NCI-H2196 treated with DMSO at 0.1 percent for 48 hours (cell line): ENCODE data around the gene DUS3L.

Source experiments
- DNase-seq: peaks from one replicate; lab custom pipeline; 2025; ENCODE audit not compliant: unreplicated experiment; lab: John Stamatoyannopoulos, UW

Gene DUS3L

DNA sequence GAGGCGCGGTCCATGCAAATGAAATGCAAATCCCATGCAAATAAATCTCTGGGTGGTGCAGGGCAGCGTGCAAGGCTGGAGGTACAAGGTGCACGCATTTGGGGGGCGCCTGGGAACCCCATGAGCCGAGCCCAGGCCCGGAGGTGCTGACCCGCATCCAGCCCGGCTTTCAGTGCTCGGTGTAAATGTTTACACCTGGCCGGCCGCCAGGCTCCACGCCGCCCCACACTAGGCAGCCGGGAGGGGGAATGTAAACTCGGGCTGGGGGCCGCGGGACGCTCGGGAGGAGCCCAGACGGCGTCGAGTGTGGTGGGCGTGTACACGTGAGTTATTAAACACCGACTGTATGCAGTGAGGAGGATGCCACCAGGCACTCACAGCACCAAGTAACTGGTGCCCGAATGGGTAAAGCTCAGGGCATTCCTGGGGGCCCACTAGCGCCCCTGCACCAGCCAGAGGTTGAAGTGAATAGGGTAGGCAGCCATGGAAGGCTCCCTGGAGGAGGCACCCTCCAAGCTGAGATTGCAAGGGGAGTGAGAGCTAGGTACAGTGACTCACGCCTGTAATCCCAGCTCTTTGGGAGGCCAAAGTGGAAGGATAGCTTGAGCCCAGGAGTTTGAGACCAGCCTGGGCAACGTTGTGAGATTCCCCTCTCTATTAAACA lies 31.4 kb upstream of the DUS3L start:
- DNase-seq = no peak

- DNase-seq = no peak
Measured at GRCh38 chr19:5821521-5822180, 30.7 kb upstream of the DUS3L start.

DNA sequence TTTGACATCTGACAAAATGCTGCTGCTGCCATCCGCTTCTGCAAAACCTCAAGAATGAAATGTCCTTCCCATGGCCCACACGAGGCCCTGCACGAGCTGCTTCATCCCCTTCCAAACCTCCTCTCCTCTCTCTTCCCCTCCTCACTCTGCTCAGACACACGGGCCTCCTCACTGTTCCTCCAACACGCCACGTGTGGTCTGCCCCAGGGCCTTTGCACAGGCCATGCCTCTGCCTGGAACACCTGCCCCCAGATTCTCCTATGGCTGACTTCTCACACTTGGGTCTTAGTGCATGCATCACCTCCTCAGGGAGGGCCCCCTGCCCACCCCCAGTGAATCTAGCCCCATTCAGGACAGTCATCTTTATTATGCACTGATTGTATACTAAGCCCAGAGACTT lies 29.8 kb upstream of the DUS3L start:
- DNase-seq = no peak

GRCh38 chr19:5818594-5818993 lies 27.6 kb upstream of the DUS3L start:
- DNase-seq = no peak

DNA sequence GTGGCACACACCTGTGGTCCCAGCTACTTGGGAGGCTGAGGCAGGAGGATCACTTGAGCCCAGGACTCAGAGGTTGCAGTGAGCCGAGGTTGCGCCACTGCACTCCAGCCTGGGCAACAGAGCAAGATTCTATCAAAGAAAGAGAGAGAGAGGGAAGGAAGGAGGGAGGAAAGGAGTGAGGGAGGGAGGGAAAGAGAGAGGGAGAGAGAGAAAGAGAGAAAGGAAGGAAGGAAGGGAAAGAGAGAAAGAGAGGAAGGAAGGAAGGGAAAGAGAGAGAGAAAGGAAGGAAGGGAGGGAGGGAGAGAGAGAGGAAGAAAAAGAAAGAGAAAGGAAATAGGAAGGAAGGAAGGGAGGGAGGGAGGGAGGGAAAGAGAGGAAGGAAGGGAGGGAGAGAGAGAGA lies 26.3 kb upstream of the DUS3L start:
- no peak for DNase-seq

DNA sequence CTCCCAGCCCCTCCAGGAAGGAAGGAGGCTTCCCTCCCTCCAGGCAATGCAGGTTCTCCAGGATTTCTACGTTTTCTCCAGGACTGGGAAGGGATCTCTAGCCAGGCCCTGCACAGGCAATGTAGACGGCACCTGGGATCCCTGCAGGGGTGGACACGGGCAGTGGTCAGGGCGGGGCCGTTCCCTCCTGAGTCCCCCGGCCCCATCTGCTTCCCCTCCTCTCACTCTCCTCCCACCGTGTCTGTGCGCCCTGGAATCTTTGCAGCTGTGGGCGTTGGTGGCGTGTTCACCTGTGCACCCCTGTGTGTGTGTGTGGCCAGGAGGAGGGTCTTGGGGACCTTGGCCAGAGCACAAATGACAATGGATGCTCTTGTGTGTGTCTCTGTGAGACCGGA lies 23.9 kb upstream of the DUS3L start:
- DNase-seq = no peak

GRCh38 chr19:5814123-5814851 lies 23.3 kb upstream of the DUS3L start:
- no peak for DNase-seq

- no peak for DNase-seq
Measured at GRCh38 chr19:5811117-5811516, 20.2 kb upstream of the DUS3L start.

- DNase-seq = no peak
Measured at GRCh38 chr19:5809469-5809868, 18.5 kb upstream of the DUS3L start.

DNA sequence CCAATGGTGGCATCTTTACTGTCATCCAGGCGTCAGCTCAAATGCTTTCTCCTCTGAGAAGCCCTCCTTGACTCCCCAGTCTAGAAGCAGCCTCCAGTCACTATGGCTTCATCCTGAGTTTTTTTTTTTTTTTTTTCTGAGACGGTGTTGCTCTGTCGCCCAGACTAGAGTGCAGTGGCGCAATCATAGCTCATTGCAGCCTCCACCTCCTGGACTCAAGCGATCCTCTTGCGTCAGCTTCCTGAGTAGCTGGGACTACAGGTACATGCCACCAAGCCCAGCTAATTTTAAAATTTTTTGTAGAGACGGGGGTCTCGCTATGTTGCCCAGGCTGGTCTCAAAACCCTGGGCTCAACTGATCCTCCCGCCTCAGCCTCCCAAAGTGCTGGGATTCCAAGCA lies 18.1 kb upstream of the DUS3L start:
- no peak for DNase-seq

DNA sequence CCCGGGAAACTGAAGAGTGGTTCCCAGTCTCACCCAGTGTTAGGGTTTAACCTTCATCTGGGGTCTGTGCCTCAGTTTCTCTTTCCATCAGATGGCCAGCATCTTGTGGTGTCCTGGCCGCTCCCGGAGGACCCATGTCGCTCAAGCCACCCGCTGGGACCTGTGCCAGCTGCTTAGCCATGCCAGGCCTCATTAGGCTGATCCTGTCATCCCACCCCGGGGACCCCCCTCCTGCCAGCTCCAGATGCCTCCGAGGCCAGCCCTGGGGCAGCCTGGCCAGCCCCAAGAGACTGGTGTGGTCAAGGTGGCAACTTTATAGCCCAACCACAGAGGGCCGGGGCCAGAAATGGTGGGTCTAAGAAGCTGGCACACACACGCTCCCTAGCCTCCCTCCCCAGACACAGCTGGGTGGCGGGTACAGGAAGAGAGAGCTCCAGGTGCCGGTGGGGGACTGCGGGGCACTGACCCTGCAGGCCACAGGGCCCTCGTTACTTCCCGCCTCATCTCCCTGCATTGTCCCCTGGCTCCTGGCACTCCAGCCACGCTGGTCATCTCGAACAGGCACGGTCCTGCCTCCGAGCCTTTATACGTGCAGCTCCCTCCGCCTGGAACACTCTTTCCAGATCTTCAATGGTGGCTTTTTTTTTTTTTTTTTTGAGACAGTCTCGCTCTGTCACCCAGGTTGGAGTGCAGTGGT lies 17.3 kb upstream of the DUS3L start:
- DNase-seq = no peak

- no peak for DNase-seq
Measured at GRCh38 chr19:5806905-5807304, 15.9 kb upstream of the DUS3L start.

- DNase-seq = no peak
Measured at GRCh38 chr19:5806133-5806489, 15.1 kb upstream of the DUS3L start.

GRCh38 chr19:5805462-5806132 lies 14.6 kb upstream of the DUS3L start:
- peak; percentile 49 for DNase-seq

DNA sequence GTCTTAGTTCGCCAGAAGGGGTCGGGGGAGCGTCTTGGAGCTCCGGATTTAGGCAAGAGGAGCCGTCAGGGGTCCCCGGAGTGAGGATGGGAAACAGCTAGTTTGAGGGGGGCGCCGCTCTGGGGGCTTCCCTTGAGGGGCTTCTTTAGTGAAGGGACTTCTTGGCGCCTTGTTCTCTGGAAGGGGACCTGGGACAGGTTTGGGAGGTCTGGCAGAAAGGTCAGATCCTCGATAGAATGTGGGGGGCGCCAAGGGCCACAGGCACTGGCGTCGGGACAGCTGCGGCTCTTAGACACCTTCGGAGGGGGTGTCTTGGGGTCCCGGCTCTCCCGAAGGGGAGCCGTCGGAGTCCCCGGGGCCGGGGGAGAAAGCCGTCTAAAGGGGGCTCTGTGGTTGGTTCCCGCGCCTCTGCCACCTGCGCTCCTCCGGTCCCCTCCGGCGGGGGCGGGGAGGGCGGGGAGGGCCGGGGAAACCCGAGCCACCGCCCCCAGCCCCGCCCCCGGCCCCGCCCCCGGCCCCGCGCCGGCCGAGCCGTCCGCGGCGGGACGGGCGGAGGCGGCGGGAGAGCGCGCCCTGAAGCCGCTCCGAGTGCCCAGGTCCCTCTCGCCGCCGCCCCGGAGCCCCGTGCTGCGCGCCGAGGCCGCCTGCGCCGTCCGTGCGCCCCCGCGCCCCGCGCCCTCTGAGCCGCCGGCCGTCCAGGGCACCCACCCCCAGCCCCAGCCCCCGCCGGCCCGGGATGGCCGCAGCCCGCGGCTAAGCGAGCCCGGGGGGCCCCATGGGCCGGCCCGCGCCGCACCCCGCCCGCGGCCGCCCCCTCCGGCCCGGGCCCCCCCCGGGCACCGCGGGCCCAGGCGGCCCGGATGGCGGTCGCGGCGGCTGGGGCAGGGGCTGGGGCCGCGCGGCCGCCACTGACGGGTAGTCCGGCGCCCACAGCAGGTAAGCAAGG lies 13.8 kb upstream of the DUS3L start, which contains the start of gene NRTN:
Gene NRTN (plus strand): TSS at position 552 of the 946 bp plus-strand sequence. CDS start 19,099 bp downstream, outside the sequence.
- peak; percentile 31 for DNase-seq

DNA sequence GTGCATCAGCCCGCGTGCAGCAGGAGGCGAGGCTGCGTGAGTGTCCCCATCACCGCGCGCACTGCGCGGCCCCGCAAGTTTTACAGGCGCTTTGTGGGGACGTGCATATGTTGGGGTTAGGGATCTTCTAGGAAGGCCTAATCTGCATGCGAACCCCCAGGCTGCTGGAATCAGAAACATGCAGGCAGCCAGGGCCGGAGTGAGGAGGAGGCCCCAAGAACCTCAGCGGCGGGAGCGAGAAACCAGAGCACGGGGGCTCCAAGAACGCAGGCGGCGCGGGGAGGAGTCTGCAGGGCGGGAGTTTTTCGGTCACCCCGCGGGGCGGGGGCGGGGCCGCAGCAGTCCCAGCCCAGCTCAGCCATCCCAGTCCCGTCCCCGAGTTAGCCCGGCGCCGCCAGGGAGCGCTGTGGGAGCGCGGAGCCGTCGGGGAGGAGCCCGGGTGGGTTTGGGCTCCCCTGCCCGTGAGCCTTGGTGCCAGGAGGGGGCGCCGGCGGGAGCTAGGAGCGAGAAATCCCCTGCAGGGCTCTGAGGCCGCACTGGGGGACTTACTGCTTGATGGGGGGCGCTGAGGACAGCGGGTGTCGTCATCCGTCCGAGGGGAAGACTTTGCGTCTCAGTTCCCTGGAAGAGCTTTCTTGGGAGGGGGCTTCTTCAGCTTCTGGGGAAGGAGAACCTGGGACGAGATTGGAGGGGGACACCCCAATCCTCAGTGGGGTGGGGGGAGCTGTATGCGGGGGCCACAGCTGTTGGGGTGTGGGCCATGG lies 13.0 kb upstream of the DUS3L start:
- peak; percentile 91 for DNase-seq

GRCh38 chr19:5803441-5803751 lies 12.4 kb upstream of the DUS3L start:
- no peak for DNase-seq

GRCh38 chr19:5801796-5802619 lies 11.0 kb upstream of the DUS3L start:
- DNase-seq = no peak
